Esophagus muscularis mucosa (tissue), 3 donors: ENCODE measurements around the gene C1orf185.

Source experiments
- CTCF ChIP-seq, 3 experiments: fragments of 200-600 bp in 2 of 3; fragments of 450-650 bp in 1 of 3; sonication (generic) in 2 of 3; IDR thresholded peaks; one replicate each; pipeline ENCODE4 v1.5.1; 2017 to 2019; ENCODE audit warnings: antibody characterized with exemption in 3 of 3, mild to moderate bottlenecking in 2 of 3, moderate library complexity in 1 of 3
- POLR2AphosphoS5 ChIP-seq, 2 donors: sonication (generic); formaldehyde crosslinking; IDR thresholded peaks; one replicate each; pipeline ENCODE4 v1.6.1; 2017; ENCODE audit warnings: antibody characterized with exemption in 2 of 2

- TF ChIP-seq CTCF (IDR thresholded peaks at IDR 0.05) (no peak), POLR2AphosphoS5 (IDR thresholded peaks at IDR 0.05) (no peak)
Observed at GRCh38 chr1:51072043-51072439, 30.0 kb upstream of the C1orf185 start.
